B cell (primary cell): ENCODE measurements around the gene IGSF3. TPM values are rescaled to one million over a fixed set of nuclear protein-coding genes. Genes with fewer than 3 reads are reported as not detected.

Experiments
- ATAC-seq: fragments of 200-7000 bp; cut with Tn5 transposase; one replicate; pipeline ENCODE4 v1.10.0; 2021; ENCODE audit warnings: low read depth, mild to moderate bottlenecking, moderate number of reproducible peaks, moderate library complexity
- CTCF ChIA-PET: fragments of 350-600 bp; sonication (Branson Sonifier 250); formaldehyde crosslinking; loops from one replicate; lab custom pipeline; 2021; ENCODE audit warnings: antibody characterized with exemption, inconsistent platforms; lab: Charles Lee
- POLR2A ChIA-PET: fragments of 350-600 bp; sonication (Branson Sonifier 250); formaldehyde crosslinking; loops from one replicate; lab custom pipeline; 2021; ENCODE audit warnings: antibody characterized with exemption; lab: Charles Lee
- DNase-seq: peaks from one replicate; pipeline ENCODE4 v3.0.0; 2013
- H2AFZ ChIP-seq: 2 replicates; pipeline ENCODE4 v1.6.1; 2012; ENCODE audit warnings: mild to moderate bottlenecking, low read depth, low read length; ENCODE audit not compliant: insufficient read depth, poor library complexity, severe bottlenecking
- H3K27ac ChIP-seq, 2 donors: 1 replicate in 1 of 2; 2 replicates in 1 of 2; pipeline ENCODE4 v1.5.1; 2012 to 2013; ENCODE audit warnings: low read length in 2 of 2, mild to moderate bottlenecking in 2 of 2, moderate library complexity in 1 of 2
- H3K27me3 ChIP-seq, 4 experiments: fragments of 200-600 bp in 1 of 4; sonication (generic) in 1 of 4; replicated peaks in 1 of 4; 1 replicate in 2 of 4; 2 replicates in 2 of 4; pipeline versions ENCODE4 v1.6.1 to v1.7.0; 2013 to 2016; ENCODE audit warnings: low read length in 3 of 4, mild to moderate bottlenecking in 2 of 4, mixed read lengths in 1 of 4, moderate library complexity in 1 of 4; ENCODE audit not compliant: insufficient read depth in 4 of 4, control insufficient read depth in 3 of 4; ENCODE audit errors: control extremely low read depth in 1 of 4
- H3K36me3 ChIP-seq, 2 experiments: replicated peaks in 1 of 2; 1 replicate in 1 of 2; 2 replicates in 1 of 2; pipeline versions ENCODE4 v1.6.1 to v1.7.1; 2013; ENCODE audit warnings: low read length in 1 of 2; ENCODE audit not compliant: insufficient read depth in 2 of 2, control insufficient read depth in 1 of 2; ENCODE audit errors: control extremely low read depth in 1 of 2, extremely low read depth in 1 of 2
- H3K4me1 ChIP-seq, 2 donors: fragments of 200-600 bp in 1 of 2; sonication (generic) in 1 of 2; 1 replicate in 1 of 2; 2 replicates in 1 of 2; pipeline versions ENCODE4 v1.5.1 to v1.6.1; 2013 to 2017; ENCODE audit warnings: low read length in 2 of 2; ENCODE audit not compliant: control insufficient read depth in 2 of 2, insufficient read depth in 2 of 2
- H3K4me2 ChIP-seq: replicated peaks from 2 replicates; pipeline ENCODE3; 2012; ENCODE audit warnings: mild to moderate bottlenecking, low read depth, low read length; ENCODE audit not compliant: poor library complexity, severe bottlenecking
- H3K4me3 ChIP-seq, 5 experiments: fragments of 200-600 bp in 1 of 5; sonication (generic) in 1 of 5; 1 replicate in 3 of 5; 2 replicates in 2 of 5; pipeline versions ENCODE4 v1.5.1 to v1.7.0; 2011 to 2016; ENCODE audit warnings: low read length in 4 of 5, mild to moderate bottlenecking in 4 of 5, low read depth in 2 of 5, control low read depth in 1 of 5, moderate library complexity in 1 of 5; ENCODE audit not compliant: insufficient read depth in 1 of 5; ENCODE audit errors: control extremely low read depth in 1 of 5, extremely low read depth in 1 of 5
- H3K79me2 ChIP-seq: fragments of 200-600 bp; sonication (generic); one replicate; pipeline ENCODE4 v1.6.0; 2016; ENCODE audit warnings: low read length; ENCODE audit not compliant: control insufficient read depth, insufficient read depth
- H3K9ac ChIP-seq: fragments of 200-600 bp; sonication (generic); 2 replicates; pipeline ENCODE4 v1.6.1; 2017; ENCODE audit warnings: mild to moderate bottlenecking, low read length, moderate library complexity
- H3K9me3 ChIP-seq, 3 donors: one replicate each; pipeline versions ENCODE4 v1.6.1 to v1.7.1; 2013; ENCODE audit warnings: low read length in 2 of 3; ENCODE audit not compliant: control insufficient read depth in 2 of 3, insufficient read depth in 1 of 3; ENCODE audit errors: control extremely low read depth in 1 of 3
- H4K20me1 ChIP-seq: 2 replicates; pipeline ENCODE4 v1.6.0; 2012; ENCODE audit warnings: mild to moderate bottlenecking, low read length; ENCODE audit not compliant: insufficient read depth, control insufficient read depth, poor library complexity, severe bottlenecking
- H3K27ac Mint-ChIP-seq: one replicate; pipeline ENCODE4 v1.8.0; 2021; ENCODE audit warnings: mixed read lengths
- H3K27me3 Mint-ChIP-seq: one replicate; pipeline ENCODE4 v1.8.0; 2021; ENCODE audit warnings: mixed read lengths
- H3K4me1 Mint-ChIP-seq: one replicate; pipeline ENCODE4 v1.8.0; 2021; ENCODE audit warnings: mixed read lengths
- H3K4me3 Mint-ChIP-seq: one replicate; pipeline ENCODE4 v1.8.0; 2021; ENCODE audit warnings: mixed read lengths
- H3K9me3 Mint-ChIP-seq: one replicate; pipeline ENCODE4 v1.8.0; 2022; ENCODE audit warnings: mixed read lengths; ENCODE audit not compliant: insufficient read depth
- CTCF ChIP-seq: fragments of 200-600 bp; IDR thresholded peaks from one replicate; pipeline ENCODE4 v1.8.0; 2022; ENCODE audit warnings: antibody characterized with exemption, mild to moderate bottlenecking
- EZH2 ChIP-seq: IDR thresholded peaks from 2 replicates; pipeline ENCODE4 v1.6.1; 2012; ENCODE audit warnings: borderline replicate concordance, low read depth, mild to moderate bottlenecking, moderate library complexity, low read length; ENCODE audit not compliant: insufficient read depth, poor library complexity, severe bottlenecking
- WGBS: methylation state at CpG from one replicate; pipeline ENCODE4 v1.1.5; 2013; ENCODE audit warnings: missing lambda C conversion rate; ENCODE audit not compliant: insufficient coverage; 5-methylcytosine and 5-hydroxymethylcytosine counted together
- intact Hi-C: fragments of 100-400 bp; cut with micrococcal nuclease; formaldehyde crosslinking; loops from one replicate; pipeline ENCODE4 v1.10.0; 2022
- polyA plus RNA-seq: library from polyadenylated mRNA; depleted of rRNA; stranded (reverse); fragments of >200 nt; gene quantifications from 2 replicates; pipeline ENCODE4 v1.2.3, GENCODE V29; 2012
- total RNA-seq, 2 donors: library from RNA; stranded (reverse); fragments of 120-200 nt in 1 of 2; gene quantifications; 1 replicate in 1 of 2; 2 replicates in 1 of 2; pipeline versions ENCODE4 v1.2.3 to v1.2.4, GENCODE V29; 2013 to 2022

The IGSF3 gene
- total and polyA plus RNA-seq, 2 donors (not counting 1 experiment from before 2014, with no cell fraction given), result 0.49 TPM; not detected in 1

- TF ChIP-seq CTCF (no peak), EZH2 (no peak)
- Mint-ChIP-seq H3K4me3 (no peak overlapping the region), H3K9me3 (no peaks in the 10 kb centered on the region), H3K27ac (no peak overlapping the region), H3K4me1 (peaks cover 6% of the 10 kb centered on the region), H3K27me3 (peaks cover 49% of the 10 kb centered on the region)
- intact Hi-C loops, result no loop called here
- H3K4me2 ChIP-seq, result no peak overlapping the region
- no peaks in the 10 kb centered on the region for H4K20me1 ChIP-seq
- H3K4me1 ChIP-seq, result peaks cover 3 to 7% of the 10 kb centered on the region in 2 donors
- DNase-seq (no peak), ATAC-seq (no peak)
- WGBS, result 93% methylated on average over 2 of the region's 2 CpGs
- POLR2A ChIA-PET, result no interaction called here
- no peak overlapping the region for H2AFZ ChIP-seq
- H3K9ac ChIP-seq, result no peak overlapping the region
- CTCF ChIA-PET, result interaction anchor here (1.0 to 3.3 kb wide), 6 partner anchors 9 to 533 kb away, joined by 3 to 16 read pairs (median 6); no protein-coding TSS in a partner anchor
- H3K9me3 ChIP-seq, result no peaks in the 10 kb centered on the region
- H3K79me2 ChIP-seq, result no peaks in the 10 kb centered on the region
- no peaks in the 10 kb centered on the region for H3K36me3 ChIP-seq
- no peak overlapping the region for H3K4me3 ChIP-seq
- no peak overlapping the region for H3K27ac ChIP-seq
- H3K27me3 ChIP-seq, result peaks cover 0 to 14% (median 6%) of the 10 kb centered on the region in 4 experiments
Measured at GRCh38 chr1:116671912-116672311, 4.4 kb upstream of the IGSF3 start.

GRCh38 chr1:116671072-116671760, 3.7 kb upstream of the IGSF3 start:
- Mint-ChIP-seq H3K4me3 (no peak overlapping the region), H3K4me1 (peaks cover 13% of the 10 kb centered on the region), H3K27ac (no peak overlapping the region), H3K9me3 (no peaks in the 10 kb centered on the region), H3K27me3 (peaks cover 49% of the 10 kb centered on the region)
- Histone ChIP-seq H3K4me2 (no peak overlapping the region), H3K9ac (no peak overlapping the region), H3K9me3 (no peaks in the 10 kb centered on the region), H2AFZ (no peak overlapping the region), H3K36me3 (no peaks in the 10 kb centered on the region), H3K4me1 (peaks cover 9 to 14% of the 10 kb centered on the region in 2 donors), H3K27ac (no peak overlapping the region), H3K4me3 (no peak overlapping the region), H3K27me3 (peaks cover 0 to 21% (median 9%) of the 10 kb centered on the region in 4 experiments), H4K20me1 (no peaks in the 10 kb centered on the region), H3K79me2 (no peaks in the 10 kb centered on the region)
- POLR2A ChIA-PET, result no interaction called here
- WGBS, result 98% methylated on average over 5 of the region's 7 CpGs
- intact Hi-C loops, result no loop called here
- ATAC-seq, result no peak
- no peak for DNase-seq
- no peak for TF ChIP-seq EZH2
- TF ChIP-seq CTCF, result no peak
- CTCF ChIA-PET, result interaction anchor here (0.7 to 3.3 kb wide), 5 partner anchors 8 to 532 kb away, joined by 3 to 16 read pairs (median 6); no protein-coding TSS in a partner anchor
